ENCODE results near the gene LMLN.

DNA sequence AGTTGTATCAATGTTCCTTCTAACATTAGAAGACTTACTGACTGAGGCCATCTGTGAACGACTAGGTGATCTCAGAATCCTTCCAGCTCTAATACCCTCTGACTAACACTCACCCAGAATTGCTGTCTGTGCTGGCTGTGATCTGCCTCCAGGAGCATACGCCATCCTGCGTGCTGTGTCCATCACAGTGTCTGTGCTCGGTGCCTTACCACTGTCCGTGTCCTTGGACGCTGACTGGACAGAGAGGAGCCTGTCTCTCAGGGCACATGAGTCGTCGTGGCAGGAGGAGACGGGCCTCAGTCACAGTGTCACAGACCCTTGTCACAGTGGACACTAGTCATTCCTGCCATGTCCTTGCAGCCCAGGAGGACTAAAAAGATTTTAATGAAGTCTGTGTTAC lies 83.1 kb downstream of the LMLN start:
- TF ChIP-seq, protein P1, sequence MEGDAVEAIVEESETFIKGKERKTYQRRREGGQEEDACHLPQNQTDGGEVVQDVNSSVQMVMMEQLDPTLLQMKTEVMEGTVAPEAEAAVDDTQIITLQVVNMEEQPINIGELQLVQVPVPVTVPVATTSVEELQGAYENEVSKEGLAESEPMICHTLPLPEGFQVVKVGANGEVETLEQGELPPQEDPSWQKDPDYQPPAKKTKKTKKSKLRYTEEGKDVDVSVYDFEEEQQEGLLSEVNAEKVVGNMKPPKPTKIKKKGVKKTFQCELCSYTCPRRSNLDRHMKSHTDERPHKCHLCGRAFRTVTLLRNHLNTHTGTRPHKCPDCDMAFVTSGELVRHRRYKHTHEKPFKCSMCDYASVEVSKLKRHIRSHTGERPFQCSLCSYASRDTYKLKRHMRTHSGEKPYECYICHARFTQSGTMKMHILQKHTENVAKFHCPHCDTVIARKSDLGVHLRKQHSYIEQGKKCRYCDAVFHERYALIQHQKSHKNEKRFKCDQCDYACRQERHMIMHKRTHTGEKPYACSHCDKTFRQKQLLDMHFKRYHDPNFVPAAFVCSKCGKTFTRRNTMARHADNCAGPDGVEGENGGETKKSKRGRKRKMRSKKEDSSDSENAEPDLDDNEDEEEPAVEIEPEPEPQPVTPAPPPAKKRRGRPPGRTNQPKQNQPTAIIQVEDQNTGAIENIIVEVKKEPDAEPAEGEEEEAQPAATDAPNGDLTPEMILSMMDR (IDR thresholded peaks at IDR 0.05): no peak
- no peak for TF ChIP-seq POLR2A (IDR thresholded peaks at IDR 0.05)
